GM12891 (cell line): Measurements from ENCODE around the gene GRIK4.

ENCODE experiments used
- POLR2AphosphoS5 ChIP-seq: IDR thresholded peaks from 2 replicates; pipeline ENCODE4 v1.6.1; 2011; ENCODE audit warnings: low read depth, low read length, control low read depth
- SPI1 ChIP-seq: IDR thresholded peaks from 2 replicates; pipeline ENCODE4 v1.6.1; 2011; ENCODE audit warnings: low read depth, low read length, control low read depth

DNA sequence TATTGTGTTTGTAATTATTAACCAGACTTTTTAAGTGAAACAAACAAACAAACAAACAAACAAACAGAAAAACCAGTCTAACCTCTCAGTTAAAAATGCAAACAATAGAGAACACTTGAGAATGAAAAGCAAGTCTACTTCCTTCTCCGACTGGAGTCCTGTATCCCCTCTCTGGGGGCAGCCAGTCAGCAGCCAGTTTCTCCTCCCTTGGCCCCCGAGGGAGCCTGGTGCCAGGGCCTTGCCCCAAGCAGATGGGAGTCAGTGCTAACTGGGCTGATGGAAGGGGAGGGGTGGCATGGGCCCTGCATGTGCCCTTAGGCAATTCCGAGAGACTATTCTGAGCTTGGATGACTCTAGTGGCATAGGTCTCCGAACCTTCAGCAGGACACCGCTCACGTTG lies 137.2 kb downstream of the GRIK4 start:
- TF ChIP-seq POLR2AphosphoS5 = no peak
- TF ChIP-seq SPI1 = no peak
